IMR-90 (cell line): ENCODE data around the gene SPECC1L. TPM values are rescaled to one million over a fixed set of nuclear protein-coding genes. Genes with fewer than 3 reads are reported as not detected.
A peak's percentile ranks its signal among the peaks of the same experiment; 100 is the strongest.

ENCODE experiments used
- ATAC-seq: fragments of 200-7000 bp; cut with Tn5 transposase; 2 replicates; pipeline ENCODE4 v1.9.1; 2020; ENCODE audit warnings: low read depth, mild to moderate bottlenecking, moderate library complexity
- BruUV-seq: library from RNA; stranded (reverse); fragments of 400-500 nt; replicated peaks from 2 replicates; lab custom pipeline; 2021; lab: Mats Ljungman, UMichigan
- CTCF ChIA-PET: fragments of 300-600 bp; formaldehyde crosslinking; extraction: SDS; loops from one replicate; lab custom pipeline; 2021; ENCODE audit warnings: antibody characterized with exemption; lab: Yijun Ruan, JAX
- POLR2A ChIA-PET: fragments of 300-600 bp; sonication (Branson Sonifier 250); formaldehyde crosslinking; loops from one replicate; lab custom pipeline; 2022; ENCODE audit warnings: antibody characterized with exemption; ENCODE audit not compliant: unreplicated experiment; lab: Charles Lee
- DNase-seq: peaks from one replicate; pipeline ENCODE4 v3.0.0; 2013
- H2AFZ ChIP-seq: replicated peaks from 2 replicates; pipeline ENCODE3; 2013; ENCODE audit warnings: low read length, mild to moderate bottlenecking; ENCODE audit not compliant: poor library complexity
- H2AK5ac ChIP-seq: 2 replicates; pipeline ENCODE4 v1.6.1; 2013; ENCODE audit warnings: low read depth, low read length, inconsistent platforms
- H2AK9ac ChIP-seq: replicated peaks from 2 replicates; pipeline ENCODE3; 2013; ENCODE audit warnings: mild to moderate bottlenecking, low read depth, low read length, moderate library complexity; ENCODE audit not compliant: poor library complexity
- H2BK120ac ChIP-seq: 2 replicates; pipeline ENCODE4 v1.6.1; 2013; ENCODE audit warnings: low read depth, low read length, inconsistent platforms
- H2BK15ac ChIP-seq: 3 replicates; pipeline ENCODE4 v1.6.1; 2013; ENCODE audit warnings: low read depth, low read length, inconsistent platforms
- H2BK20ac ChIP-seq: 2 replicates; pipeline ENCODE4 v1.6.1; 2013; ENCODE audit warnings: low read depth, mild to moderate bottlenecking, inconsistent platforms, low read length, moderate library complexity
- H2BK5ac ChIP-seq: 2 replicates; pipeline ENCODE4 v1.6.1; 2013; ENCODE audit warnings: mild to moderate bottlenecking, low read depth, low read length, inconsistent platforms; ENCODE audit not compliant: poor library complexity, severe bottlenecking
- H3K14ac ChIP-seq: replicated peaks from 2 replicates; pipeline ENCODE4 v1.6.1; 2013; ENCODE audit warnings: low read depth, low read length, inconsistent platforms
- H3K18ac ChIP-seq: 2 replicates; pipeline ENCODE4 v1.6.1; 2013; ENCODE audit warnings: low read depth, low read length, control low read depth
- H3K23ac ChIP-seq: 2 replicates; pipeline ENCODE4 v1.6.1; 2013; ENCODE audit warnings: low read depth, low read length, inconsistent platforms
- H3K27ac ChIP-seq: 2 replicates; pipeline ENCODE4 v1.5.1; 2013; ENCODE audit warnings: mild to moderate bottlenecking, control low read depth, low read length; ENCODE audit not compliant: insufficient read depth
- H3K27me3 ChIP-seq: 2 replicates; pipeline ENCODE4 v1.6.1; 2013; ENCODE audit warnings: low read length; ENCODE audit not compliant: control insufficient read depth, insufficient read depth
- H3K36me3 ChIP-seq: 2 replicates; pipeline ENCODE4 v1.6.1; 2013; ENCODE audit warnings: low read length, mixed read lengths; ENCODE audit not compliant: control insufficient read depth, insufficient read depth
- H3K4ac ChIP-seq: 2 replicates; pipeline ENCODE4 v1.6.1; 2013; ENCODE audit warnings: low read depth, low read length, inconsistent platforms
- H3K4me1 ChIP-seq: 2 replicates; pipeline ENCODE4 v1.6.1; 2013; ENCODE audit warnings: low read length, mixed read lengths; ENCODE audit not compliant: control insufficient read depth, insufficient read depth
- H3K4me2 ChIP-seq: 2 replicates; pipeline ENCODE4 v1.6.1; 2013; ENCODE audit warnings: low read depth, mild to moderate bottlenecking, control low read depth, low read length, moderate library complexity
- H3K4me3 ChIP-seq: 2 replicates; pipeline ENCODE4 v1.5.1; 2013; ENCODE audit warnings: low read depth, mild to moderate bottlenecking, control low read depth, low read length, moderate library complexity; ENCODE audit not compliant: insufficient read depth
- H3K56ac ChIP-seq: 2 replicates; pipeline ENCODE4 v1.6.1; 2013; ENCODE audit warnings: low read length, inconsistent platforms; ENCODE audit not compliant: insufficient read depth; ENCODE audit errors: extremely low read depth
- H3K79me1 ChIP-seq, 2 experiments: 2 replicates each; pipeline ENCODE4 v1.6.1; 2013; ENCODE audit warnings: low read length in 2 of 2, inconsistent platforms in 1 of 2, low read depth in 1 of 2
- H3K9ac ChIP-seq: 2 replicates; pipeline ENCODE4 v1.6.1; 2013; ENCODE audit warnings: low read depth, low read length, control low read depth
- H3K9me1 ChIP-seq: 2 replicates; pipeline ENCODE4 v1.6.1; 2013; ENCODE audit warnings: low read length, inconsistent platforms; ENCODE audit not compliant: insufficient read depth
- H3K9me3 ChIP-seq: 2 replicates; pipeline ENCODE4 v1.6.1; 2013; ENCODE audit warnings: low read length; ENCODE audit not compliant: control insufficient read depth, insufficient read depth
- H4K20me1 ChIP-seq: 2 replicates; pipeline ENCODE4 v1.6.1; 2013; ENCODE audit warnings: low read length, inconsistent platforms; ENCODE audit not compliant: insufficient read depth
- H4K5ac ChIP-seq: 2 replicates; pipeline ENCODE4 v1.6.1; 2013; ENCODE audit warnings: mild to moderate bottlenecking, low read depth, low read length, control low read depth
- H4K8ac ChIP-seq, 2 experiments: 2 replicates each; pipeline ENCODE4 v1.6.1; 2013; ENCODE audit warnings: low read depth in 2 of 2, low read length in 2 of 2, control low read depth in 1 of 2, inconsistent platforms in 1 of 2
- H4K91ac ChIP-seq: 2 replicates; pipeline ENCODE4 v1.6.1; 2013; ENCODE audit warnings: low read depth, low read length, inconsistent platforms; ENCODE audit not compliant: insufficient read depth
- CEBPB ChIP-seq: IDR thresholded peaks from 2 replicates; pipeline ENCODE4 v1.6.1; 2012; ENCODE audit warnings: low read depth, low read length, improper control_type of control experiment
- FOS ChIP-seq: fragments of 150-350 bp; IDR thresholded peaks from 2 replicates; pipeline ENCODE4 v1.6.1; 2016; ENCODE audit warnings: low read depth, low read length
- MAFK ChIP-seq: IDR thresholded peaks from 2 replicates; pipeline ENCODE4 v1.6.1; 2012; ENCODE audit warnings: low read depth, low read length, improper control_type of control experiment
- MAZ ChIP-seq: IDR thresholded peaks from 2 replicates; pipeline ENCODE4 v1.6.1; 2012; ENCODE audit warnings: low read depth, mild to moderate bottlenecking, low read length, improper control_type of control experiment, moderate library complexity, borderline replicate concordance
- WGBS, 2 experiments: methylation state at CpG; one replicate each; pipeline versions ENCODE4 v1.1.5 to v1.1.7; 2013; ENCODE audit warnings: missing lambda C conversion rate in 2 of 2; ENCODE audit not compliant: insufficient read length in 1 of 2; ENCODE audit errors: extremely low coverage in 2 of 2; 5-methylcytosine and 5-hydroxymethylcytosine counted together
- dilution Hi-C: fragments of 300-500 bp; cut with HindIII; formaldehyde crosslinking; loops from one replicate; pipeline ENCODE4 v1.14.3; 2018; ENCODE audit warnings: low sequenced_read_pairs; ENCODE audit not compliant: unreplicated experiment
- in situ Hi-C: fragments of 300-500 bp; cut with MboI; formaldehyde crosslinking; loops from 3 replicates; pipeline ENCODE4 v1.14.3; 2019; ENCODE audit warnings: low sequenced_read_pairs, inconsistent platforms, mixed read lengths
- intact Hi-C: fragments of 100-400 bp; cut with micrococcal nuclease; formaldehyde crosslinking; loops from 2 replicates; pipeline ENCODE4 v1.10.0; 2022
- polyA plus RNA-seq, 3 experiments: library from polyadenylated mRNA; depleted of rRNA; stranded (reverse); fragments of >200 nt; gene quantifications; 2 replicates each; pipeline ENCODE4 v1.2.3, GENCODE V29; 2012; ENCODE audit warnings: low replicate concordance in 1 of 3
- total RNA-seq: library from RNA; depleted of rRNA; stranded (reverse); fragments of >200 nt; gene quantifications from 2 replicates; pipeline ENCODE4 v1.2.3, GENCODE V29; 2012
- TF ChIP-seq, protein P1 (sequence below): conservative IDR thresholded peaks from 2 replicates; pipeline ENCODE4 v1.5.1; 2012; ENCODE audit warnings: mild to moderate bottlenecking, low read depth, low read length, improper control_type of control experiment

The SPECC1L gene
- total and polyA plus RNA-seq, 2 of the 4 experiments (the other 2 are of a cell fraction) = 18.7 to 44.1 TPM

GRCh38 chr22:24333301-24333700 is 62.7 kb downstream of the SPECC1L start:
- dilution Hi-C loops = no loop called here
- H3K18ac ChIP-seq = no peak overlapping the region
- H3K36me3 ChIP-seq = peaks cover 26% of the 10 kb centered on the region
- no peak overlapping the region for H2BK20ac ChIP-seq
- BruUV-seq = no TSS peak
- TF ChIP-seq FOS (peak; percentile 75), CEBPB (no peak; the same call in 1 of the 2 replicates), MAFK (no peak), MAZ (no peak)
- TF ChIP-seq, protein P1, sequence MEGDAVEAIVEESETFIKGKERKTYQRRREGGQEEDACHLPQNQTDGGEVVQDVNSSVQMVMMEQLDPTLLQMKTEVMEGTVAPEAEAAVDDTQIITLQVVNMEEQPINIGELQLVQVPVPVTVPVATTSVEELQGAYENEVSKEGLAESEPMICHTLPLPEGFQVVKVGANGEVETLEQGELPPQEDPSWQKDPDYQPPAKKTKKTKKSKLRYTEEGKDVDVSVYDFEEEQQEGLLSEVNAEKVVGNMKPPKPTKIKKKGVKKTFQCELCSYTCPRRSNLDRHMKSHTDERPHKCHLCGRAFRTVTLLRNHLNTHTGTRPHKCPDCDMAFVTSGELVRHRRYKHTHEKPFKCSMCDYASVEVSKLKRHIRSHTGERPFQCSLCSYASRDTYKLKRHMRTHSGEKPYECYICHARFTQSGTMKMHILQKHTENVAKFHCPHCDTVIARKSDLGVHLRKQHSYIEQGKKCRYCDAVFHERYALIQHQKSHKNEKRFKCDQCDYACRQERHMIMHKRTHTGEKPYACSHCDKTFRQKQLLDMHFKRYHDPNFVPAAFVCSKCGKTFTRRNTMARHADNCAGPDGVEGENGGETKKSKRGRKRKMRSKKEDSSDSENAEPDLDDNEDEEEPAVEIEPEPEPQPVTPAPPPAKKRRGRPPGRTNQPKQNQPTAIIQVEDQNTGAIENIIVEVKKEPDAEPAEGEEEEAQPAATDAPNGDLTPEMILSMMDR = no peak
- ATAC-seq = peak; percentile 83
- no peak overlapping the region for H2BK120ac ChIP-seq
- no peak overlapping the region for H4K91ac ChIP-seq
- H3K79me1 ChIP-seq = peaks cover 18 to 45% of the 10 kb centered on the region in 2 experiments
- no peak overlapping the region for H3K4me3 ChIP-seq
- H2AK9ac ChIP-seq = no peak overlapping the region
- H3K23ac ChIP-seq = no peak overlapping the region
- no peak overlapping the region for H2BK15ac ChIP-seq
- no CpG with 5 or more reads among the region's 2 CpGs for WGBS, 2 experiments
- no peaks in the 10 kb centered on the region for H3K9me3 ChIP-seq
- H3K56ac ChIP-seq = no peak overlapping the region
- H2AK5ac ChIP-seq = no peak overlapping the region
- ChIA-PET POLR2A (interaction anchor here (0.6 kb wide), 1 partner anchor 586 kb away, joined by 3 read pairs; no protein-coding TSS in a partner anchor), CTCF (interaction anchor here (0.6 to 1.5 kb wide), 3 partner anchors 170 to 203 kb away, joined by 4 to 7 read pairs (median 4); no protein-coding TSS in a partner anchor)
- no peak overlapping the region for H2AFZ ChIP-seq
- no peak overlapping the region for H4K8ac ChIP-seq
- in situ Hi-C loops = no loop called here
- peaks cover 10% of the 10 kb centered on the region for H3K4me1 ChIP-seq
- H3K27ac ChIP-seq = no peak overlapping the region
- H3K27me3 ChIP-seq = no peaks in the 10 kb centered on the region
- H3K4me2 ChIP-seq = no peak overlapping the region
- DNase-seq = peak; percentile 90
- peaks cover 11% of the 10 kb centered on the region for H4K20me1 ChIP-seq
- no peak overlapping the region for H3K9ac ChIP-seq
- H2BK5ac ChIP-seq = peak overlapping the region; percentile 36
- H4K5ac ChIP-seq = no peak overlapping the region
- 0 out of 2 replicates have a peak overlapping the region, but pooled peaks have one; percentile 19 for H3K14ac ChIP-seq
- H3K9me1 ChIP-seq = peaks cover 5% of the 10 kb centered on the region; the same call in 1 of the 2 replicates
- intact Hi-C loops = no loop called here
- H3K4ac ChIP-seq = no peak overlapping the region; the same call in 1 of the 2 replicates
